DOHH2 (cell line): ENCODE results near the gene PROM2.

Experiments
- EZH2phosphoT487 ChIP-seq: fragments of 200-600 bp; sonication (generic); IDR thresholded peaks from 2 replicates; pipeline ENCODE4 v1.6.1; 2017; ENCODE audit warnings: borderline replicate concordance, mild to moderate bottlenecking, antibody characterized with exemption, low read length, moderate library complexity, mixed read lengths
- TF ChIP-seq, protein P1 (sequence below): fragments of 200-600 bp; sonication (generic); IDR thresholded peaks from one replicate; pipeline ENCODE4 v1.5.1; 2014; ENCODE audit warnings: antibody characterized with exemption, mild to moderate bottlenecking, low read depth, low read length; ENCODE audit not compliant: poor library complexity, severe bottlenecking

DNA sequence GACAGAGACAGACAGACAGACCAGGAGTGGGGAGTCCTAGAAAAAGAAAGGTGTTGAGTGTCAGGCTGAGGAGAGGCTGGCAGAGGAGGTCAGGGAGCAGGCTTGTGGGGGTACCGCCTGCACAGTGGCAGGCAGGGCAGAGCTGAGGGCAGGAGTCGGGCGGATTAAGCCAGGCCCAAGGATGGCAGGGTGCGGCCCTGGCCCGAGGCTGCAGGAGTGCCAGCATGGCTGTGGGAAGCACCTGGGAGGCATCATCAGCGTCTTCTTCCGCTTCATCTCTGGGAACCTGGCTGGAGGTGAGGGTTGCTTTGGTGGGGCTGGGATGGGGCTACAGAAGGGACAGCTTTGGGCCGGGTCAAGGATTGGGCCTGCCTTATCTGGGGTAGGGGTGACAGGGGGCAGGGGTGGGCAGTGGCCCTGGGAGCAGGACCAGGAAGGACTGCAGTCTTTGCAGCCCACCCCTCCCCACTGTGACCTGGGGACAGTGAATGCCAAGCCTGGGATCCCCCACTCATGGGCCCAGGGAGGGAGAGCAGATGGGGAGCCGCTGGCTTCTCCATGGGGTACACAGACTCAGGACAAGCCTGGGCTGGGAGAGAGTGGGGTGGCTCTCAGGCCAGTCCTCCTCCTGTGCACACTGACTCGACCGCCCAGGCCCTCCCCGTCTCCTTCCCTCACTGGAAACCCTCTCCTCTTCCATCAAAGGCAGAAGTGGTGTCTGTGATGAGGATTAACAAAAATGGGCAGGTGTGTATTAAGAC lies 43.6 kb downstream of the PROM2 start:
- TF ChIP-seq, protein P1, sequence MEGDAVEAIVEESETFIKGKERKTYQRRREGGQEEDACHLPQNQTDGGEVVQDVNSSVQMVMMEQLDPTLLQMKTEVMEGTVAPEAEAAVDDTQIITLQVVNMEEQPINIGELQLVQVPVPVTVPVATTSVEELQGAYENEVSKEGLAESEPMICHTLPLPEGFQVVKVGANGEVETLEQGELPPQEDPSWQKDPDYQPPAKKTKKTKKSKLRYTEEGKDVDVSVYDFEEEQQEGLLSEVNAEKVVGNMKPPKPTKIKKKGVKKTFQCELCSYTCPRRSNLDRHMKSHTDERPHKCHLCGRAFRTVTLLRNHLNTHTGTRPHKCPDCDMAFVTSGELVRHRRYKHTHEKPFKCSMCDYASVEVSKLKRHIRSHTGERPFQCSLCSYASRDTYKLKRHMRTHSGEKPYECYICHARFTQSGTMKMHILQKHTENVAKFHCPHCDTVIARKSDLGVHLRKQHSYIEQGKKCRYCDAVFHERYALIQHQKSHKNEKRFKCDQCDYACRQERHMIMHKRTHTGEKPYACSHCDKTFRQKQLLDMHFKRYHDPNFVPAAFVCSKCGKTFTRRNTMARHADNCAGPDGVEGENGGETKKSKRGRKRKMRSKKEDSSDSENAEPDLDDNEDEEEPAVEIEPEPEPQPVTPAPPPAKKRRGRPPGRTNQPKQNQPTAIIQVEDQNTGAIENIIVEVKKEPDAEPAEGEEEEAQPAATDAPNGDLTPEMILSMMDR, result no peak
- TF ChIP-seq EZH2phosphoT487, result no peak
